Esophagus muscularis mucosa (tissue), 4 donors: ENCODE data around the gene ACAD11. TPM values are rescaled to one million over a fixed set of nuclear protein-coding genes. Genes with fewer than 3 reads are reported as not detected.

ENCODE experiments used
- DNase-seq: peaks from one replicate; pipeline ENCODE4 v3.0.0-alpha.2; 2017; ENCODE audit errors: extremely low spot score
- H3K27ac ChIP-seq, 4 donors: fragments of 200-600 bp; sonication (generic); replicated peaks in 1 of 4; 1 replicate in 3 of 4; 2 replicates in 1 of 4; pipeline ENCODE4 v1.5.1; 2016 to 2019; ENCODE audit warnings: mild to moderate bottlenecking in 1 of 4
- H3K27me3 ChIP-seq, 4 donors: fragments of 200-600 bp; sonication (generic); one replicate each; pipeline versions ENCODE4 v1.5.1 to v1.6.0; 2016 to 2019
- H3K36me3 ChIP-seq, 4 donors: fragments of 200-600 bp; sonication (generic); one replicate each; pipeline ENCODE4 v1.5.1; 2016 to 2019
- H3K4me1 ChIP-seq, 4 donors: fragments of 200-600 bp; sonication (generic); one replicate each; pipeline ENCODE4 v1.5.1; 2016 to 2019
- H3K4me3 ChIP-seq, 4 donors: fragments of 200-600 bp; sonication (generic); 1 replicate in 2 of 4; 2 replicates in 2 of 4; pipeline ENCODE4 v1.5.1; 2016 to 2019; ENCODE audit warnings: mild to moderate bottlenecking in 4 of 4, moderate library complexity in 1 of 4
- H3K9me3 ChIP-seq, 4 donors: fragments of 200-600 bp; sonication (generic); 1 replicate in 3 of 4; 2 replicates in 1 of 4; pipeline ENCODE4 v1.5.1; 2016 to 2019
- EP300 ChIP-seq: sonication (generic); formaldehyde crosslinking; IDR thresholded peaks from one replicate; pipeline ENCODE4 v1.6.1; 2017; ENCODE audit warnings: antibody characterized with exemption
- POLR2A ChIP-seq: fragments of 450-650 bp; IDR thresholded peaks from one replicate; pipeline ENCODE4 v1.6.1; 2017; ENCODE audit warnings: antibody characterized with exemption, moderate library complexity, mild to moderate bottlenecking, low read depth
- POLR2AphosphoS5 ChIP-seq, 2 donors: sonication (generic); formaldehyde crosslinking; IDR thresholded peaks; one replicate each; pipeline ENCODE4 v1.6.1; 2017; ENCODE audit warnings: antibody characterized with exemption in 2 of 2
- WGBS: methylation state at CpG from one replicate; pipeline ENCODE4 v1.1.5; 2018; 5-methylcytosine and 5-hydroxymethylcytosine counted together
- intact Hi-C: fragments of 100-400 bp; cut with DNase I; formaldehyde crosslinking; loops from one replicate; pipeline ENCODE4 v1.15.1; 2023
- total RNA-seq, 4 donors: library from RNA; depleted of rRNA; stranded (reverse); fragments of >200 nt; gene quantifications; one replicate each; pipeline versions ENCODE4 v1.1.0 to v1.2.1, GENCODE V29; 2016
- TF ChIP-seq, protein P1 (sequence below), 3 experiments: fragments of 200-600 bp in 2 of 3; fragments of 450-650 bp in 1 of 3; sonication (generic) in 2 of 3; IDR thresholded peaks; one replicate each; pipeline ENCODE4 v1.5.1; 2017 to 2019; ENCODE audit warnings: antibody characterized with exemption in 3 of 3, mild to moderate bottlenecking in 2 of 3, moderate library complexity in 1 of 3

The ACAD11 gene
- total RNA-seq, 4 donors from 2014 or later = 14.1 to 26.6 (median 17.2) TPM

DNA sequence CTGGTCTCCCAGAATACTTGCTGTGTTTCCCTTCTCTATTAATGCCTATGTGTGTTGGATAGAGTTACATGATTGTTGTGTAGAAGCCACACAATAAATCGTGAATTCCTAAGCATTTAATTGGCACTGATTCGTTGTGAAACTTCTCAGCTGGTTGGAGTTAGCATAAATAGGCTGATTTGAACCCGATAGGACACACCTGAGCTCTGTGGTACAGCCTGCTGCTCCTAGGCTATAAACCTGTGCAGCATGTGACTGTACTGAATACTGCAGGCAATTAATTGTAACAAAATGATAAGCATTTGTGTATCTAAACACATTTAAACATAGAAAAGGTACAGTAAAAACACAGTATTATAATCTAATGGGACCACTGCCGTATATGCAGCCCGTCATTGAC lies 4.9 kb downstream of the ACAD11 start:
- intact Hi-C loops = no loop called here
- TF ChIP-seq EP300 = no peak
- TF ChIP-seq, protein P1, sequence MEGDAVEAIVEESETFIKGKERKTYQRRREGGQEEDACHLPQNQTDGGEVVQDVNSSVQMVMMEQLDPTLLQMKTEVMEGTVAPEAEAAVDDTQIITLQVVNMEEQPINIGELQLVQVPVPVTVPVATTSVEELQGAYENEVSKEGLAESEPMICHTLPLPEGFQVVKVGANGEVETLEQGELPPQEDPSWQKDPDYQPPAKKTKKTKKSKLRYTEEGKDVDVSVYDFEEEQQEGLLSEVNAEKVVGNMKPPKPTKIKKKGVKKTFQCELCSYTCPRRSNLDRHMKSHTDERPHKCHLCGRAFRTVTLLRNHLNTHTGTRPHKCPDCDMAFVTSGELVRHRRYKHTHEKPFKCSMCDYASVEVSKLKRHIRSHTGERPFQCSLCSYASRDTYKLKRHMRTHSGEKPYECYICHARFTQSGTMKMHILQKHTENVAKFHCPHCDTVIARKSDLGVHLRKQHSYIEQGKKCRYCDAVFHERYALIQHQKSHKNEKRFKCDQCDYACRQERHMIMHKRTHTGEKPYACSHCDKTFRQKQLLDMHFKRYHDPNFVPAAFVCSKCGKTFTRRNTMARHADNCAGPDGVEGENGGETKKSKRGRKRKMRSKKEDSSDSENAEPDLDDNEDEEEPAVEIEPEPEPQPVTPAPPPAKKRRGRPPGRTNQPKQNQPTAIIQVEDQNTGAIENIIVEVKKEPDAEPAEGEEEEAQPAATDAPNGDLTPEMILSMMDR (IDR thresholded peaks at IDR 0.05) = no peak
- no peak for TF ChIP-seq POLR2AphosphoS5 (IDR thresholded peaks at IDR 0.05)
- no peak for TF ChIP-seq POLR2A
- Histone ChIP-seq H3K36me3 (no peaks in the 10 kb centered on the region), H3K4me3 (no peak overlapping the region), H3K27me3 (no peaks in the 10 kb centered on the region), H3K9me3 (no peaks in the 10 kb centered on the region), H3K27ac (no peak overlapping the region), H3K4me1 (peaks cover 19 to 42% (median 36%) of the 10 kb centered on the region in 4 donors)
- DNase-seq = no peak
- WGBS = 88% methylated on average over 5 of the region's 5 CpGs

DNA sequence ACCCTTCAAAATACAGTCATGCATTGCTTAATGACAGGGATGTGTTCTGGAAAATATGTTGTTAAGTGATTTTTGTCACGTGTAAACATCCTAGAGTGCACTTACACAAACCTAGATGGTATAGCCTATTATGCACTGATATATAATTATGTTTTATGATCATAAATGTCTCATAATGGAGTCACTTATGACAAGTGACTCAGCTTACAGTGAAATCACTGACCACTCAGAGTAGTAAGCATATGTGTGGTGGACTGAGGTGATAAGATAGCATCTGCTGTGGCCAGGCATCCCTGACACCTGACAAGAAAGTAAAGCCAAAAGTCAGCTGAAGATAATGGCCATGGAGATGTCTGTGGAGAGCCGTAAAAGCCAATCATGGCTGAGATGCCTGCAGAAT lies 5.4 kb downstream of the ACAD11 start:
- TF ChIP-seq EP300 (no peak), POLR2A (no peak), POLR2AphosphoS5 (IDR thresholded peaks at IDR 0.05) (no peak)
- intact Hi-C loops = no loop called here
- 88% methylated on average over 2 of the region's 2 CpGs for WGBS

DNA sequence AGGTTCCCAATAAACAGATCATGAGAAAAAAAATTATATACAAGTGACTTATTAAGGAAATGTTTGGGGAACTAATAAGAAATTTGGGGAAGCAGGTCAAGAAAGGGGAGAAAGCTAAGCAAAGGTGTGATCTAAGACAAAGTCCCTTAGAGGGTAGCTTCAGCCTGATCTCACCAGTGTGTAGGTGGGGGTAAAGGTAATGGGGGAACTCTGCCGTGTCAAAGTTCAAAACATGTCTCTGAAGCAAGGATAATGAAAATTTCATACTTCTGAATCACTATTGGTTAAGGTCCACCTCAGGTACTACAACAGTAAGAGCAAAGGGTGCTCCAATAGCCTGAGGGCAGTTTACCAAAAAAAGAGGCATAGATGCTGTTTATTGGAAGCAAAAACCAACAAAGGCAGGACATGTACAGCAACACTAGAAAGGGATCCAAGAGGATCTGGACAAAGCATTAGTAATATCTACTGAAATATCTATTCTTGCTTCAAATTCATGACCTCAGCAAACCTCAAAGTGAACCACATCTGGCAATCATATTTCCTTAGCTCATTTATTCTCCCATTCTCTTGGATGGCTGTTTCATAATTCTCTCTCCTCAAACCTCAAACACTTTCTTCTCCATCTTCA lies 6.9 kb downstream of the ACAD11 start:
- no peak overlapping the region for H3K27ac ChIP-seq
- 100% methylated on average over 1 of the region's 1 CpG for WGBS
- intact Hi-C loops = no loop called here
- TF ChIP-seq, protein P1 (IDR thresholded peaks at IDR 0.05) = no peak
- TF ChIP-seq POLR2AphosphoS5 (IDR thresholded peaks at IDR 0.05) = no peak
- TF ChIP-seq POLR2A = no peak
- no peak for TF ChIP-seq EP300
- H3K36me3 ChIP-seq = no peaks in the 10 kb centered on the region
- no peaks in the 10 kb centered on the region for H3K27me3 ChIP-seq
- peaks cover 6 to 29% (median 21%) of the 10 kb centered on the region in 4 donors for H3K4me1 ChIP-seq
- DNase-seq = no peak
- no peaks in the 10 kb centered on the region for H3K9me3 ChIP-seq
- no peak overlapping the region for H3K4me3 ChIP-seq

More for the DNA sequence above, 5.4 kb downstream of the ACAD11 start:
- DNase-seq = no peak
- no peaks in the 10 kb centered on the region for H3K36me3 ChIP-seq
- H3K4me1 ChIP-seq = peaks cover 19 to 42% (median 35%) of the 10 kb centered on the region in 4 donors
- no peak overlapping the region for H3K4me3 ChIP-seq
- H3K9me3 ChIP-seq = no peaks in the 10 kb centered on the region
- H3K27ac ChIP-seq = no peak overlapping the region
- H3K27me3 ChIP-seq = no peaks in the 10 kb centered on the region

DNA sequence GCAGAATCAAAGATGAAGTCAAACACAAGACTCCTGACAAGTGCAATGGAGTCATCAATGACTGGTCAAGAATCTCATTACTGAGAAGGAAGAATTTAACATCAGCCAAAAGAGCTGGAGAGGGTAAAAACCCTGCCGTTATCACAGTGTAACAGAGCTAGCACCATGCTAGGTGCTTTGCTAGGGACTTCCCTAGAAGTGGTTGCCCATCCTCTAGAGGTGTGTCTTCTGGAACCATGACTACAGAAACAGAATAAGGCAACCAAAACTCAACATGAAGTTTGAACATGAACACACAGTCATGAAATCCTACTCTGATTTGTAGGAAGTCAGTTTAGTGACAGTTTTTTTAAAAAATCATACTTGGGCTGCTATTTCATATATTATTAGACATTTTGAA lies 9.5 kb downstream of the ACAD11 start:
- intact Hi-C loops = no loop called here
- 0% methylated on average over 1 of the region's 1 CpG for WGBS
- no peaks in the 10 kb centered on the region for H3K9me3 ChIP-seq
- no peak overlapping the region for H3K4me3 ChIP-seq
- TF ChIP-seq POLR2A (no peak), POLR2AphosphoS5 (IDR thresholded peaks at IDR 0.05) (no peak), EP300 (no peak)
- TF ChIP-seq, protein P1 (IDR thresholded peaks at IDR 0.05) = no peak
- H3K27me3 ChIP-seq = no peaks in the 10 kb centered on the region
- no peaks in the 10 kb centered on the region for H3K36me3 ChIP-seq
- DNase-seq = no peak
- H3K4me1 ChIP-seq = peaks cover 2 to 17% (median 6%) of the 10 kb centered on the region in 4 donors
- H3K27ac ChIP-seq = no peak overlapping the region

DNA sequence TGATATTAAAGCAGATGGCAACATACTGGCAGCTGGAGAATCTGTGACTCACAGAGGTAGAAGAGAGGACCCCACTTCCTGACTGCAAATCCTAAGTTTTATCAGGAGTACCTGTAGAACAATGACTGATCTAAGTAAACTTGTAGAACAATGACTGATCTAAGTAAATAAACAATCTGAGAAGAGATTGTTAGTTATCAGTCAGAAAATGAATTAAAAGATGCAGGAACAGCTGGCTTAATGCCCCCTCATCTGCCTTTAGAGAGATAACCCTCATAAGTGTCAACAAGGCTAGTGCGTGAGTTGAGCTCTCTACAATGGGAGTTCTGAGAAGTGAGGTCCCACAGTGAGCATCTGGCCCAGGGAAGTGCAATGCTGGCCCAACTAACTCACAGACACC lies 14.6 kb downstream of the ACAD11 start:
- Histone ChIP-seq H3K4me3 (no peak overlapping the region), H3K9me3 (no peaks in the 10 kb centered on the region), H3K27ac (no peak overlapping the region), H3K4me1 (no peaks in the 10 kb centered on the region), H3K27me3 (no peaks in the 10 kb centered on the region), H3K36me3 (peaks cover 0 to 31% (median 11%) of the 10 kb centered on the region in 4 donors)
- intact Hi-C loops = no loop called here
- WGBS = 100% methylated on average over 1 of the region's 1 CpG
- DNase-seq = no peak
- TF ChIP-seq EP300 (no peak), POLR2A (no peak), POLR2AphosphoS5 (IDR thresholded peaks at IDR 0.05) (no peak)
- TF ChIP-seq, protein P1 (IDR thresholded peaks at IDR 0.05) = no peak
